Colonic mucosa (tissue), 4 donors: ENCODE data around the gene GFI1. TPM values are rescaled to one million over a fixed set of nuclear protein-coding genes. Genes with fewer than 3 reads are reported as not detected.
A peak's percentile ranks its signal among the peaks of the same experiment; 100 is the strongest.

Experiments used
- DNase-seq: peaks from one replicate; pipeline ENCODE4 v3.0.0-alpha.2; 2020
- H3K27ac ChIP-seq: fragments of 200-600 bp; one replicate; pipeline ENCODE4 v1.8.0; 2021
- H3K27me3 ChIP-seq: fragments of 200-600 bp; one replicate; pipeline ENCODE4 v1.8.0; 2021
- H3K36me3 ChIP-seq: fragments of 200-600 bp; one replicate; pipeline ENCODE4 v1.8.0; 2021
- H3K4me1 ChIP-seq: fragments of 200-600 bp; one replicate; pipeline ENCODE4 v1.8.0; 2021; ENCODE audit warnings: mild to moderate bottlenecking
- H3K4me3 ChIP-seq: fragments of 200-600 bp; one replicate; pipeline ENCODE4 v1.8.0; 2021
- H3K9ac ChIP-seq, 2 donors: one replicate each; pipeline ENCODE4 v1.7.0; 2013; ENCODE audit warnings: control low read depth in 2 of 2, low read depth in 2 of 2, low read length in 2 of 2
- H3K9me3 ChIP-seq: fragments of 200-600 bp; one replicate; pipeline ENCODE4 v1.8.0; 2021
- intact Hi-C: fragments of 100-400 bp; cut with DNase I; formaldehyde crosslinking; loops from one replicate; pipeline ENCODE4 v1.14.1; 2022
- total RNA-seq, 2 donors: library from RNA; stranded (reverse); fragmentation: NEBNext Ultra II Directional in 1 of 2; extraction: Animal tissue kit (Norgen Biotek cat#: 25700) in 1 of 2; gene quantifications; one replicate each; pipeline ENCODE4 v1.2.1, GENCODE V29; 2021
- TF ChIP-seq, protein P1 (sequence below): fragments of 200-600 bp; IDR thresholded peaks from one replicate; pipeline ENCODE4 v1.8.0; 2022; ENCODE audit warnings: antibody characterized with exemption, mild to moderate bottlenecking
- donor health status: healthy.
- donor health status: DM: no; HTN: no; CAD: no.
- donor health status: DM: no; HTN: no; CAD: no.

GFI1 gene
- total RNA-seq, 2 donors from 2014 or later = 5.4 to 8.7 TPM

GRCh38 chr1:92444351-92444750 is 42.4 kb downstream of the GFI1 start:
- DNase-seq = no peak
- no peaks in the 10 kb centered on the region for H3K36me3 ChIP-seq
- no peaks in the 10 kb centered on the region for H3K4me1 ChIP-seq
- H3K9me3 ChIP-seq = no peaks in the 10 kb centered on the region
- H3K9ac ChIP-seq = no peak overlapping the region
- no peak overlapping the region for H3K27ac ChIP-seq
- intact Hi-C loops = no loop called here
- TF ChIP-seq, protein P1, sequence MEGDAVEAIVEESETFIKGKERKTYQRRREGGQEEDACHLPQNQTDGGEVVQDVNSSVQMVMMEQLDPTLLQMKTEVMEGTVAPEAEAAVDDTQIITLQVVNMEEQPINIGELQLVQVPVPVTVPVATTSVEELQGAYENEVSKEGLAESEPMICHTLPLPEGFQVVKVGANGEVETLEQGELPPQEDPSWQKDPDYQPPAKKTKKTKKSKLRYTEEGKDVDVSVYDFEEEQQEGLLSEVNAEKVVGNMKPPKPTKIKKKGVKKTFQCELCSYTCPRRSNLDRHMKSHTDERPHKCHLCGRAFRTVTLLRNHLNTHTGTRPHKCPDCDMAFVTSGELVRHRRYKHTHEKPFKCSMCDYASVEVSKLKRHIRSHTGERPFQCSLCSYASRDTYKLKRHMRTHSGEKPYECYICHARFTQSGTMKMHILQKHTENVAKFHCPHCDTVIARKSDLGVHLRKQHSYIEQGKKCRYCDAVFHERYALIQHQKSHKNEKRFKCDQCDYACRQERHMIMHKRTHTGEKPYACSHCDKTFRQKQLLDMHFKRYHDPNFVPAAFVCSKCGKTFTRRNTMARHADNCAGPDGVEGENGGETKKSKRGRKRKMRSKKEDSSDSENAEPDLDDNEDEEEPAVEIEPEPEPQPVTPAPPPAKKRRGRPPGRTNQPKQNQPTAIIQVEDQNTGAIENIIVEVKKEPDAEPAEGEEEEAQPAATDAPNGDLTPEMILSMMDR = no peak
- no peak overlapping the region for H3K4me3 ChIP-seq
- H3K27me3 ChIP-seq = no peaks in the 10 kb centered on the region

GRCh38 chr1:92443893-92444292 is 42.8 kb downstream of the GFI1 start:
- Histone ChIP-seq H3K27me3 (no peaks in the 10 kb centered on the region), H3K36me3 (no peaks in the 10 kb centered on the region), H3K4me3 (no peak overlapping the region), H3K9ac (no peak overlapping the region), H3K4me1 (no peaks in the 10 kb centered on the region), H3K9me3 (no peaks in the 10 kb centered on the region), H3K27ac (no peak overlapping the region)
- DNase-seq = no peak
- TF ChIP-seq, protein P1 = no peak
- intact Hi-C loops = no loop called here

DNA sequence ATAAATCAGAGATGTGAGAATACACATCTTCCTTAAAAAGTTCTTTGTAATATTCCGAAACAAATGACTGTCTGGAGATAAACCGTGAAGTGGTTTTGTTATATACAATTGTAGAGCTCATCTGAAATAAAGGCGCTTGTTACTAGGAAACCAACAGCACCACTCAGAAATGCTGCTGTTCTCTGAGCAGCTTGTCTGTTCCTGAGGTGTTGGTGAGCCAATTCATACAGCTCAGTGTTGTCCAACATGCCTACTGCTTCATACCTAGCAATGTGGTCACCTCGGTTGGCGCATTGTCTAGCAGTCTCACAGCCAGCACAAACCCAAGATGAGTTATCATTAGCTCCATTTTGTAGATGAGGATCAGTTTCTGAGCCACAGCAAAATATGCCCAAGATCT is 44.4 kb downstream of the GFI1 start:
- DNase-seq = no peak
- Histone ChIP-seq H3K9ac (no peak overlapping the region), H3K4me3 (peak overlapping the region; percentile 20), H3K36me3 (no peaks in the 10 kb centered on the region), H3K27me3 (no peaks in the 10 kb centered on the region), H3K27ac (no peak overlapping the region), H3K9me3 (no peaks in the 10 kb centered on the region), H3K4me1 (no peaks in the 10 kb centered on the region)
- TF ChIP-seq, protein P1 = no peak
- intact Hi-C loops = no loop called here

GRCh38 chr1:92441697-92442342 is 44.9 kb downstream of the GFI1 start:
- Histone ChIP-seq H3K9ac (no peak overlapping the region), H3K27ac (no peak overlapping the region), H3K4me3 (peak overlapping the region; percentile 20), H3K36me3 (no peaks in the 10 kb centered on the region), H3K9me3 (no peaks in the 10 kb centered on the region), H3K27me3 (no peaks in the 10 kb centered on the region), H3K4me1 (no peaks in the 10 kb centered on the region)
- intact Hi-C loops = no loop called here
- peak; percentile 85 for DNase-seq
- TF ChIP-seq, protein P1 = no peak

GRCh38 chr1:92441316-92441696 is 45.4 kb downstream of the GFI1 start:
- Histone ChIP-seq H3K36me3 (no peaks in the 10 kb centered on the region), H3K4me3 (peak overlapping the region; percentile 20), H3K27ac (no peak overlapping the region), H3K27me3 (no peaks in the 10 kb centered on the region), H3K4me1 (no peaks in the 10 kb centered on the region), H3K9me3 (no peaks in the 10 kb centered on the region), H3K9ac (no peak overlapping the region)
- TF ChIP-seq, protein P1 = no peak
- no peak for DNase-seq
- intact Hi-C loops = no loop called here
